Epithelial cell of prostate (primary cell): ENCODE measurements around the gene TCEAL9.
"Not testable (repeated sequence)": the region's sequence is repeated elsewhere in the genome, so short reads cannot be mapped to it uniquely, and the experiment has no call there.

Experiments used
- DNase-seq: peaks from one replicate; pipeline ENCODE4 v3.0.0-alpha.2; 2011; ENCODE audit warnings: low read depth, low spot score
- H3K27ac ChIP-seq: fragments of 450-650 bp; 2 replicates; pipeline ENCODE4 v1.5.1; 2017; ENCODE audit warnings: mild to moderate bottlenecking

Gene TCEAL9

DNA sequence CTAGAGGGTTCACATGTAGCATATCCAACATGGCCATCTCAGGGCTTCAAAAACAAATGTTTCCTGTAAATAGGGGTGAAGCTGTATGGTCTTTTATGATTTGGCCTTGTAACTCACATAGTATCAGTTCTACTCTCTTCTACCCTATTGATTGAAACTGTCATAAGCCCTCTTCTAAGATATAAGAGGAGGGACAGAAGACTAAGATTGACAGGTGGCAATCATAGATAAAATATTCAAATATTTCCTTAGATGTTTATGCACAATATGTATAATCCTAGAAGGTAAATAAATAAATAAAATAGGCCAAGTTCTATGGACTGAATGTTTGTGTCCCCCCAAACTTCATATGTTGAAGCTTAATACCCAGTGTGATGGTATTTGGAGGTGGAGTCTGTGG, 13.2 kb downstream of the TCEAL9 start:
- DNase-seq = no peak
- H3K27ac ChIP-seq = no peak overlapping the region

- peak overlapping the region; percentile 62 for H3K27ac ChIP-seq
- no peak for DNase-seq
These were observed 16.6 kb downstream of the TCEAL9 start for GRCh38 chrX:103372886-103373285.

DNA sequence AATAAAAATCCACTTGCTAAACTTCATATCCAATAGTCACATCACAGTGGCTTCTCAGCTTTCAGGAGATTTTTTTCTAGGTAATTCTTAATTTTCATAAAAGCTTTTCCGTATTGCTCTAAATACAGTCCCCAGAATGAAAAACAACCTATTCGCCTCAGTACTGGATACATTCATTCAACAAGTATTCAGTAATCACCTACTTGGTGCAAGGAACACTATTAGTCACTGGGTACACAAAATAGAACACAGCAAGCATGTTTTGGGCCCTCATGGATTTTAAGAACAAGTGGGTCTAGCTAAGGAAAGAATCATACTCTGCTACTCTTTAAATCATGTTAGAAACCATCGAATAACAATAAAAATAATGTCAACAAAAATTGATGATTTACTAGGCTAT, 17.3 kb downstream of the TCEAL9 start:
- no peak for DNase-seq
- H3K27ac ChIP-seq = peak overlapping the region; percentile 62

GRCh38 chrX:103376118-103376978, 20.0 kb downstream of the TCEAL9 start, which contains the start of gene BEX3:
BEX3 (plus strand) TSS chrX:103376538; CDS start chrX:103377522, 984 bp downstream.
- H3K27ac ChIP-seq = peak within 1 kb of the TSS; percentile 26
- no peak for DNase-seq

GRCh38 chrX:103376979-103377324, 20.6 kb downstream of the TCEAL9 start:
- peak overlapping the region; percentile 26 for H3K27ac ChIP-seq
- no peak for DNase-seq

- no peak for DNase-seq
- H3K27ac ChIP-seq = no peak overlapping the region
These were observed 22.7 kb downstream of the TCEAL9 start for GRCh38 chrX:103378990-103379389.

- H3K27ac ChIP-seq = no peak overlapping the region
- no peak for DNase-seq
These were observed 26.6 kb downstream of the TCEAL9 start for GRCh38 chrX:103382877-103383276.

GRCh38 chrX:103384672-103385071, 28.4 kb downstream of the TCEAL9 start:
- DNase-seq = no peak
- H3K27ac ChIP-seq = no peak overlapping the region

- DNase-seq, H3K27ac ChIP-seq: not testable (repeated sequence)
These were observed 29.1 kb downstream of the TCEAL9 start for GRCh38 chrX:103385283-103385830.

- H3K27ac ChIP-seq = no peak overlapping the region
- DNase-seq = no peak
These were observed 30.0 kb downstream of the TCEAL9 start for GRCh38 chrX:103386332-103386731.

DNA sequence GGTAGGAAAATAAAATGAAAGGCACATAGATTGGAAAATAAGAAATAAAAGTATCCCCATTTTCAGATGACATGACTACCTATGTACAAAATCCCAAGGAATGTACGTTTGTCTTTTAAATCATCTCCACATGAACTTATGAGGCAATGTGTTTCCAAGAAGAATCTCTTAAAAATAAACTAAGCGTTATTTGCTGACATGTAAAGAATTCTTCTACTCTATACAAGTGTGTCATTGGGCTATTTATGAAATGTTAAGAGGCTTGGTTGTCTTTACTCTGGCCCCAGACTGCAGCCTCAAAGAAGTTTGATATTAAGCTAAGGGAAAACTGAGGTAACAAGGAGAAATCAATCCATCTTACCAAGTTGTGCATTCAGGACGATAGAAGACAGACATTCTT, 37.2 kb downstream of the TCEAL9 start:
- DNase-seq = no peak
- H3K27ac ChIP-seq = no peak overlapping the region

DNA sequence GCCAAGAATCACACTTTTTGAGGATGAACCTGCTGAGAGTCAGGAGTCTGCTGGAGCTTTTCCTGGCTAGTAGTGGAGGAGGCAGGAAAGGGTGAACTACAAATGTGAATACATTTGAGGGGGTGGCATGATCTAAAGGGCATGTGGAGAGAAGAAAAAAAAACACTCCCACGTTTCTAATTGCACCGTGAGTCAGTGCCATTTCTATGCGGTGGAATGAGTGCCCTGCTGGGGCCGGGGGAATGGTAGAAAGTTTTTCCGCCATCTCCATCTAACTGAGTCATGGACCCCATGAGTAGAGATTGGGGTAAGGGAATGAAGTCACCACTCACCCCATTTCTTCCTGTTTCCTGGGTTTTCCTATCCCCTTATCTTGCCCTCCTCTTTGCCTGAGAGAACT, 39.9 kb downstream of the TCEAL9 start:
- no peak overlapping the region for H3K27ac ChIP-seq
- no peak for DNase-seq

DNA sequence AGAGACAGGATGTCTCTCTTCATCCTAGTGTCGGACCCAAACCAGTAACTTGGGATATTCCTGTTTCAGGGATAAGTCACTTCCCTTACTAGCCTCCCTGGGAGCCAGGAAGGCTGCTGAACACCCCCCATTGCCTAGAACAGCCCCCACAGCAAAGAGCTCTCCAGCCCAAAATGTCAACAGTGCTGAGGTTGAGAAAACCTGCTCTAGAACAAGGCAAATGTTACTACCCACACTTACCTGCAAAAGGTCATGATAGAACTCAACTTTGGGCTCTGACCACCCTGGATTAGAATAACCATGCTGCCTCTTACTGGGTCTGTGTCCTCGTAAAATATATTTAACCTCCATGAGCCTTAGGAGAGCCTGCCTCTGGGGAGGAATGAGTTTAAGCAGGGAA, 40.4 kb downstream of the TCEAL9 start:
- DNase-seq = no peak
- H3K27ac ChIP-seq = no peak overlapping the region

GRCh38 chrX:103397707-103398106, 41.4 kb downstream of the TCEAL9 start:
- peak overlapping the region; percentile 72 for H3K27ac ChIP-seq
- DNase-seq = no peak

DNA sequence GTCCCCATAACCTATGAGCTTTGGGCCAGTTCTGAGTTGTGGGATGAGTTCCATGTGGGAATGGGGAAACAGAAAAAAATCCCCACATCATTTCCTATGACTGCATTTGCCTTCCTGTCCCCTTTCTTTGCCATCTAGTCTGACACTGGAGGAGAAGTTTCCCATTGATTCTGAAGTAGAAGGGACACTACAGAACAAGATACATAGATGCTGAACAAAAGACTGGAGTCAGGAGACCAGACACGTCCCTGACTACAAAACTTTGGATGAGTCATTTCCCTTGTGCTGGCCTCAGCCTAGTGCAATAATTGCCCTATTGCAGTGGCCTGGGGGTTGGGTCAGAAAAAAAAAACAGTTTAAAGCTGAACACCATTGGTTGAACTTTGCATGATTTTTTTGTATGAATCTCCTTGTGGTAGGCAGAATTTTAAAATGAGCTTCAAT, 42.1 kb downstream of the TCEAL9 start:
- H3K27ac ChIP-seq = peak overlapping the region; percentile 72
- DNase-seq = no peak

GRCh38 chrX:103399744-103400143, 43.4 kb downstream of the TCEAL9 start:
- no peak for DNase-seq

DNA sequence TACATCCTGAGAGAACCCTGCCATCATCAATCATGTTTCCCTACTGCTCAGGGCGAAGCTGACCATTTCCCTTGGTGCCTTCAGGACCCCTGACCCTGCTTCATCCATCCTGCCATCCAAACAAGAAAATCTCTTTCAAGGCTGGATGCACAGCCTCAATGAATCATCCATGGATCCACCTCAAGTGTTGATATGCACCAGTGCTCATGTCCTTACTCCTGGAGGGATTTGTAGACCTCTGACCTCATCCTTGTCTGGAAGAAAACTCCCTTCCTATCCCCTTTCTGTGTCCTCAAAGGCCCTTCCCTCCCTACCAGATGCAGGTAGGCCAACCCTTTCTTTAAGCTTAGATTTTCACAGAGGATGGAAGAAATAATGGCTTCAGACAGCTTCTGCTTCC, 44.6 kb downstream of the TCEAL9 start:
- no peak for DNase-seq
- no peak overlapping the region for H3K27ac ChIP-seq

More at GRCh38 chrX:103399744-103400143, 43.4 kb downstream of the TCEAL9 start:
- peak overlapping the region; percentile 72 for H3K27ac ChIP-seq

DNA sequence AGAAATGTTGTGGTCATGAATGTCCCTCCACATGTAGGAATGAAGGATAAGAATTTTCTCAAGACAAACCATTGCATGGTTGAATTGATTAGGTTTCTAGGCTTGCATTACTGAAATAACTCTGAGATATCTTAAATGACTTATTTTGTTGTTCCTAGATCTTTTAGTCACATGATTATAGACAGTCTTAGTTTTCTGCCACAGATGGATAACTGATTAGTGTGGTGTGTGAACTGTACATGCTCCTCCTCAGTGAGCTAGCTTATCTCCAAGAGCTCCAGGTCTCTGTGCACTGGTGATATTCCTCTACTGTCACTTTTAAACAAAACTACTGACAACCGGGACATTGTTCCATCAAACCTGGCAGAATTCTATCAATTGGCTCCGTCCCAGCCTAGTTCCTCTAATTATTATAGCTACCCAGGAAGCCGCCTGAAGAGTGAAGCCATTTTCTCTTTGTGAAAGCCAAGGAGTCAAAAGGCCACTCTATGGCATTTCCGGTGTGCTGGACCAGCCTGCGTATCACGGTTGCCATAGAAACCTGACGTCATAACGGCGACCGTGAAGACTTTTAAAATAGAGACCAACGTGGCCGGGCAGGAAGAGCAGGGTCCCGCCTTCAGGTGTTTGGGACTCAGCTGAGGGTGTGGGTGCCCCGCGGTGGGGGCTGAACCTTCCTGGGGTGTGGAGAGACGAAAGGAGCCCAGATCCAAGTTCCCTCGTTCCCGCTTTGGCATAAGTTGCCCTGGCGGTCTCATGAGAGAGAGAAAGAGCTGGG, 48.1 kb downstream of the TCEAL9 start:
- no peak overlapping the region for H3K27ac ChIP-seq
- DNase-seq = no peak

DNA sequence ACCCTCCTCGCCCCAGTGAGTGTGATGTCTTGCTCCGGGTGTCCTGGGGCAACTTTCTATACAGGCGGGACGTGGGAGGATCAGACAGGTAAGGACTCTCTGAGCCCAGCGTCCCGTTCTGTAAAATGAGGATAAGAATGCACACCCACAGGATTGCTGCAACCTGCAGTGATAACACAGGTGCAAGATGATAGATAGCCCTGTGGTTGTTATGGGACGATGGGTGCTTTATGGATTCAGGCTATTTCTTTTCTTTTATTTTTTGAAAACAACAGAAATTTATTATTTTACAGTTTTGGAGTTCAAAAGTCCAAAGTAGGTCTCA, 48.7 kb downstream of the TCEAL9 start:
- H3K27ac ChIP-seq = no peak overlapping the region
- DNase-seq = no peak

GRCh38 chrX:103406256-103406655, 50.0 kb downstream of the TCEAL9 start:
- DNase-seq = no peak
- H3K27ac ChIP-seq = no peak overlapping the region

GRCh38 chrX:103407776-103408175, 51.5 kb downstream of the TCEAL9 start:
- H3K27ac ChIP-seq = no peak overlapping the region
- DNase-seq = no peak
